HUES6 (cell line): ENCODE measurements around the gene SLC25A34.
A peak's percentile ranks its signal among the peaks of the same experiment; 100 is the strongest.

Source experiments
- H3K27ac ChIP-seq: 2 replicates; pipeline ENCODE4 v1.7.0; 2013; ENCODE audit warnings: low read depth, mild to moderate bottlenecking, low read length, inconsistent platforms
- H3K27me3 ChIP-seq: 2 replicates; pipeline ENCODE4 v1.6.1; 2013; ENCODE audit warnings: low read length; ENCODE audit not compliant: control insufficient read depth, insufficient read depth
- H3K36me3 ChIP-seq: 2 replicates; pipeline ENCODE4 v1.6.1; 2013; ENCODE audit warnings: low read length; ENCODE audit not compliant: control insufficient read depth, insufficient read depth
- H3K4me1 ChIP-seq: 2 replicates; pipeline ENCODE4 v1.6.1; 2013; ENCODE audit warnings: low read length; ENCODE audit not compliant: control insufficient read depth, insufficient read depth
- H3K4me3 ChIP-seq: 2 replicates; pipeline ENCODE4 v1.5.1; 2013; ENCODE audit warnings: low read depth, low read length
- H3K9ac ChIP-seq: one replicate; pipeline ENCODE4 v1.6.1; 2013; ENCODE audit warnings: mild to moderate bottlenecking, low read length
- H3K9me3 ChIP-seq: 2 replicates; pipeline ENCODE4 v1.6.1; 2013; ENCODE audit warnings: low read depth, low read length; ENCODE audit not compliant: control insufficient read depth, insufficient read depth

Gene SLC25A34

DNA sequence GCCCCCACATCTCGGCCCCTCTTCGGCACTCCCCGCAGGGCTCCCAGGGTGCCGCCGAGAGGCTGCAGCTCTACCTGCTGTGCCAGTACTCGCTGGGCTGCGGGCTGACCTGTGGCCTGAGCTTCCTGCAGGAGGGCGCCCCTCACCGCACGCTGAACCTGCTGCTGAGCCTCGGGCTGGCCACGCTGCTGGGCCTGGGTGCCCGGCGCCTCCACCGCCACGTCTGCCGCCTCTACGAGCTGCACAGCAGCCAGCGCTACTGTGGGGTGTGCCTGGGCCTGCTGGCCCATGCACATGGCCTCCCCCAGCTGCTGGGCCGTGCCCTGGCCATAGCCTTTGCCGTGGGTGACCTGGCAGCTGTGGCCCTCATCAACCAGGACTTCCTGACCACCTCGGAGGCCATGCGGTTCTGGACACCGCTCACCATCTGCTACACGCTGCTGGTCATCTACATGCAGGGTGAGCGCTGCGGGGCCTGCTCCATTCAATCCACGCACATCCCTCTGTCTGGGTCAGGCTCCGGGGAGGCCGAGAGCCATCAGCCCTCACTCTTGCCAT lies 8.1 kb downstream of the SLC25A34 start:
- Histone ChIP-seq H3K4me3 (no peak overlapping the region), H3K9ac (no peak overlapping the region), H3K36me3 (no peaks in the 10 kb centered on the region), H3K9me3 (no peaks in the 10 kb centered on the region), H3K27ac (no peak overlapping the region), H3K4me1 (peaks cover 7% of the 10 kb centered on the region), H3K27me3 (no peaks in the 10 kb centered on the region)

- no peaks in the 10 kb centered on the region for H3K9me3 ChIP-seq
- H3K9ac ChIP-seq = no peak overlapping the region
- no peak overlapping the region for H3K27ac ChIP-seq
- H3K4me1 ChIP-seq = peaks cover 16% of the 10 kb centered on the region
- H3K36me3 ChIP-seq = no peaks in the 10 kb centered on the region
- no peak overlapping the region for H3K4me3 ChIP-seq
- H3K27me3 ChIP-seq = no peaks in the 10 kb centered on the region
Observed at GRCh38 chr1:15747378-15747777, 11.3 kb downstream of the SLC25A34 start.

DNA sequence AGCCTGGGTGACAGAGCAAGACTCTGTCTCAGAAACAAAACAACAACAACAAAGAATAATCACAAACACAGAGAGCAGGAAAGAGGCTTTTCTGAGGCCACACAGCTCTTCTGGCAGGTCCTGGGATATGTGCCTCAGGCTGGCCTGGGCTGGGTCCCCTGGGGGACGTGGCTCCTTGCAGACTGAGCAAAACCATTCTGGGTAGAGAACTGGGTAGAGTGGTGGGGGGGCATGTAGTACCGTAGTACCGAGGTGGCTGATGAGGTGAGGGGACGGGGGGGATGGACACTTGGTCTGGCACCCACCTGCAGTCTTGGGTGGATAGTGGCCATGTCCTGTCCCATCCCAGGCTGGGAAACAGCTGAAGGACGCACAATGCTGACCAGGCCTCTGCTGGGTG lies 12.2 kb downstream of the SLC25A34 start:
- peaks cover 16% of the 10 kb centered on the region for H3K4me1 ChIP-seq
- no peaks in the 10 kb centered on the region for H3K9me3 ChIP-seq
- H3K27ac ChIP-seq = no peak overlapping the region
- no peaks in the 10 kb centered on the region for H3K36me3 ChIP-seq
- no peak overlapping the region for H3K9ac ChIP-seq
- no peaks in the 10 kb centered on the region for H3K27me3 ChIP-seq
- H3K4me3 ChIP-seq = no peak overlapping the region

DNA sequence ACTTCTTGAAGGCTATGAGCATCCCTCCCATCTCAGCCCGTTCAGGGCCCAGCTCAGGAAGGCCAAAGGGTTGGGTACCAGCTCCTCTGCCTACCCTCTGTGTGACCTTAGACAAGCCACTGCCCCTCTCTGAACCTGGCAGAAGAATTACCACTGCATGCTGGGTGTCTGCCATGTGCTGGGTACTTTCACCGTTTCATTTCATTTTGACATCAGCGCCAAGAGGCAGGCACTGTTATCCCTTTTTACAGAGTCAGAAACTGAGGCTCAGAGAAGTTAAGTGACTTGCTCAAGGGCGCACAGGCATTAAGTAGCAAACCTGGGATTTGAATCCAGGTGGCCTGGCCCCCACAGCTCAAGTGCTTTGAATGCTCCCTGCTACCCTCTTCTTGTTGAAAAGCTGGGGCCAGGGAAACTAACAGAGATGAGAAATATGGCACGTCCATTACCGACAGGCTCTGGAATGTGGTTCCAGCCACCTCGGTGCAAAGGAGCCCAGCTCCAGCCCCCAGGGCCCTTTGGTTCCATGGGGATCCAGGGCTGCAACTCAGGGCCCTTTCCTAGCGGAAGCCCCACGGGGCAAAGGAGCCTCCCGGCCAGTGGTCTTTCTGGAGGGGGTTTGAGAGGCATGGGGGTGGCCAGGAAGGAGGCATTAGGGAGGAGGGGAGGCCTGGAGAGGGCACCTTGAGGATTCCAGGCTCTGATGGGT lies 12.8 kb downstream of the SLC25A34 start:
- Histone ChIP-seq H3K27ac (no peak overlapping the region), H3K9ac (no peak overlapping the region), H3K4me1 (peaks cover 16% of the 10 kb centered on the region), H3K27me3 (no peaks in the 10 kb centered on the region), H3K9me3 (no peaks in the 10 kb centered on the region), H3K36me3 (no peaks in the 10 kb centered on the region), H3K4me3 (no peak overlapping the region)

DNA sequence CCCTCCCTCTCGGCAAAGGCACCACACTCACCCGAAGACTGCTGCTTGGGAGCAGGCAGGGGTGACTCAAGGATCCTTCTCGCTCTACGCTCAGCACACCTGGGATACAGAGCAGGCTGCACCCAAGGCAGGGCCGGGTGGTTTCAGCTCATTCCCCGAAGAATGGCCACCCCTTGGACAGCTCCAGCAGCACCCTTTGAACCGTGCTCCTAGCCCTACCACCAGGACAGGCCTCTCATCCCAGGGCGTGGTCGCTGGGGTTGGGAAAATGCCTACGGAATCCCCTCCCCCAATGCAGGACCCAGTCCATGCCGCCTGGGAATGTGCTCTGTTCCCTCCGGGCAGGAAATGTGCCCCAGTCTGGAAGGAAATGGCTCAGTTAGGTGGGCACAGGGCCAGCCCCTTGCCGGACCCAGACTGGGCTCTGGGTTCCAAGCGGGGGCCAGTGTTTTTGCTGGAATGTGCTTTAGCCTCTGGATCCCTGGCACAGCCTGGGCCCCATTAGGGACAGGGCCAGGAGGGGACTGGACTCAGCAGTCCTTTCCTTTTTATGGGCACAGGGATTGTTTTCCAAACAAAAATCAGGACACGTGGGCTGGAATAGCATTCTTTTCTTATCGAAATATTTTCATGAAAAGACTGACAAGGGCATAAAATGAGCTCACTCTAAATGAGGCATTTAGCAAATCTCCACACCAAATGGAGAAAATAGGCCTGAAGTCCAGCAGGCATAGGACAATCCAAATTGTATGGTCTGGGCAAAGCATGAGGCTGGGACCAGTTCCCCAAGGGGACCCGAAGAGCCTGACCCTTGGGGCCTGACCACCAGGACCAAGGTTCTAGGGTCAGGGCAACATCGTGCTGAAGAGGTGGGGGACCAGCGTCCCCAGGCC lies 13.6 kb downstream of the SLC25A34 start:
- no peaks in the 10 kb centered on the region for H3K27me3 ChIP-seq
- H3K4me1 ChIP-seq = peaks cover 16% of the 10 kb centered on the region
- no peak overlapping the region for H3K4me3 ChIP-seq
- H3K9ac ChIP-seq = peak overlapping the region; percentile 26
- H3K9me3 ChIP-seq = no peaks in the 10 kb centered on the region
- H3K27ac ChIP-seq = no peak overlapping the region
- H3K36me3 ChIP-seq = no peaks in the 10 kb centered on the region

DNA sequence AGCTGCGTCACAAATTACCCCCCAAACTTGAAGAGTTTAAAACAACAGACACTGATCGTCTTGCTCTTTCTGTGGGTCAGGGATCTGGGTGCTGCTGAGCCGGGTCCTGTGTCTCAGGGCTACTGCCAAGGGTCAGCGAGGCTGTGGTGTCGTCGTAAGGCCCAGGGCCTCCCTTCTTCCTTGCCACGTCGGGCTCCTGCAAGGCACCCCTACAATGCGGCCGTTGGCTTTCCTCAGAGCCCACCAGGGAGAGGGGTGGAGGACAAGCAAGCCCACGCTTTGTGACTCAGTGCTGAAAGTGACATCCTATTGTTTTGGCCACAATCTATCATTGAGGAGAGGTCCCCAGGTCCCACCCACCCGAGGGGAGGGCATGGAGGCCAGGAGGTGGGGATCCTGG lies 14.9 kb downstream of the SLC25A34 start:
- Histone ChIP-seq H3K9ac (no peak overlapping the region), H3K4me3 (no peak overlapping the region), H3K27ac (no peak overlapping the region), H3K36me3 (no peaks in the 10 kb centered on the region), H3K4me1 (peaks cover 25% of the 10 kb centered on the region), H3K27me3 (no peaks in the 10 kb centered on the region), H3K9me3 (no peaks in the 10 kb centered on the region)

- no peak overlapping the region for H3K9ac ChIP-seq
- no peak overlapping the region for H3K27ac ChIP-seq
- peaks cover 4% of the 10 kb centered on the region; the same call in 1 of the 2 replicates for H3K27me3 ChIP-seq
- peaks cover 32% of the 10 kb centered on the region for H3K4me1 ChIP-seq
- no peak overlapping the region for H3K4me3 ChIP-seq
- no peaks in the 10 kb centered on the region for H3K9me3 ChIP-seq
- no peaks in the 10 kb centered on the region for H3K36me3 ChIP-seq
Observed at GRCh38 chr1:15751717-15752116, 15.7 kb downstream of the SLC25A34 start.

DNA sequence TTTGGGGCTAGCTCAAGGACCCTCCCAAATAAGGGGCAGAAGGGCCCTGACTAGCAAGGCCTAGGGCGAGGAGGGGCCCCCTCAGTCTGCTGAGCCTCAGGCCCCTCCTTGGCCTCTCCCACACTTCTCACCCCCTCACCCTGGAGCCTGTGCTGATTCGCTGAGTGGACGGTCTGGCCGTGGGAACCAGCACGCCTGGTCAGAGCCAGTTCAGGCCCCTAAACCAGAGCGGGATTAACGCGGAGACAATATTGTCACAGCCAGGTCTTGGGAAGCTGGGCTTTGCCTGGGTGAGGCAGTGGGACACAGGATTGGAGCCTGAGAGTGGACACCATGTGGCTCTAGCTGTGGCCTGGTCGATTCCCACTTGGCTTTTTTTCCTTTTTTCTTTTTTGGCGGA lies 17.7 kb downstream of the SLC25A34 start:
- no peak overlapping the region for H3K27ac ChIP-seq
- H3K4me1 ChIP-seq = peaks cover 46% of the 10 kb centered on the region
- no peak overlapping the region for H3K4me3 ChIP-seq
- H3K27me3 ChIP-seq = peaks cover 12% of the 10 kb centered on the region; the same call in 1 of the 2 replicates
- no peaks in the 10 kb centered on the region for H3K9me3 ChIP-seq
- H3K9ac ChIP-seq = no peak overlapping the region
- H3K36me3 ChIP-seq = no peaks in the 10 kb centered on the region

DNA sequence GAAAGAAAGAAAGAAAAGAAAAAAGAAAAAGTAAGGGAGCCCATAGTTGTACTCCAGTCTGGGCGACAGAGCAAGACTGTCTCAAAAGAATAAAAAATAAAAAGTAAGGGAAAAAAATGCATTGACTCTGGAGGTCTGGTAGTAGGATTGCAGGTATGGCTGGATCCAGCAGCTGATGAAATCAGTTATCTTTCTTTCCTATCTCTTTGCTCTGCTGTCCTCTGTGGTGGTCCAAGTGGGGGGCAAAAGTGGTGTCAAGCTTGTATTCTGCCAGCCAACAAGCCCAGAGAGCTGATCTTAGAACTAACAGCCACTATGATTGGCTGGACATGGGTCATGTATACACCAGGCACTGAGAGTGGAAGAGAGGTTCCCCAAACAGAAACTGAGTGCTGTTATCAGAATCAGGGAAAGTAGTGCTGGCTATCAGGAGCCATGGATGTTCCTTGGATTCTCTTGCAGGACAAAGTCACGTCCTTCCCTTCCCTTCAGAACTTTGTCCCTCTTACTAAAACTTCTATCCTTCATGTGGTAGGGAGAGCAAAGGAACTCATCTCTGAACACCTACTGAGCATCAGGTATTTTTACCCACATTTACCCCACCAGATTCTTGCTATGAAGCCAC lies 19.1 kb downstream of the SLC25A34 start:
- Histone ChIP-seq H3K4me1 (peaks cover 32% of the 10 kb centered on the region), H3K9me3 (no peaks in the 10 kb centered on the region), H3K4me3 (no peak overlapping the region), H3K36me3 (no peaks in the 10 kb centered on the region), H3K27ac (no peak overlapping the region), H3K9ac (no peak overlapping the region), H3K27me3 (peaks cover 12% of the 10 kb centered on the region; the same call in 1 of the 2 replicates)

DNA sequence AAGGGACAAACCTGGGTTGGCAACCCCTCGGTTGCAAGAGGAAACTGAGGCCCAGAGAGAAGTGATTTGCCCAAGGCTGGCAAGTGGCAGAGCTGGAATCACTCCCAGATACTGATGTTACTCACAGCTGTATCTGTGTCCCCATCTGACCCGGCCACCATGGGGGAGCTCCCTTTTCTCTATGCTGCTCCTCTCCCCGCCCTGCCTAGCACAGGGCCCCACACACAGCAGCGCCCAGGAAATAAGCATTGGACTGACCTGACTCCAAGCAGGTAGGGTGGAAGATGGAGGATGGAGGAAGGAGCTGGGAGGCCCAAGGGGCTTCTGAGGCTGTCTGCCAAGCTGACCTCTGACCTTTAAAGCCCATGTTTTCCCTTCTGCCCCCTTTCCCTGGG lies 19.6 kb downstream of the SLC25A34 start:
- H3K9me3 ChIP-seq = no peaks in the 10 kb centered on the region
- no peak overlapping the region for H3K4me3 ChIP-seq
- H3K27ac ChIP-seq = no peak overlapping the region
- no peak overlapping the region for H3K9ac ChIP-seq
- H3K36me3 ChIP-seq = no peaks in the 10 kb centered on the region
- H3K27me3 ChIP-seq = peaks cover 12% of the 10 kb centered on the region; the same call in 1 of the 2 replicates
- peaks cover 36% of the 10 kb centered on the region for H3K4me1 ChIP-seq
